Muscle layer of duodenum (tissue), 2 donors: ENCODE data around the gene UTS2R.
"Not testable (repeated sequence)": the region's sequence is repeated elsewhere in the genome, so short reads cannot be mapped to it uniquely, and the experiment has no call there.

ENCODE experiments used
- H3K27ac ChIP-seq: one replicate; pipeline ENCODE4 v1.7.0; 2013; ENCODE audit warnings: mild to moderate bottlenecking, low read length
- H3K27me3 ChIP-seq: one replicate; pipeline ENCODE4 v1.7.0; 2013; ENCODE audit warnings: low read depth, mild to moderate bottlenecking, control low read depth, low read length
- H3K36me3 ChIP-seq, 2 donors: one replicate each; pipeline ENCODE4 v1.7.0; 2013; ENCODE audit warnings: low read length in 2 of 2, control low read depth in 1 of 2, mild to moderate bottlenecking in 1 of 2; ENCODE audit not compliant: insufficient read depth in 2 of 2, control insufficient read depth in 1 of 2
- H3K4me1 ChIP-seq, 2 donors: one replicate each; pipeline ENCODE4 v1.7.0; 2013; ENCODE audit warnings: low read length in 2 of 2, mild to moderate bottlenecking in 2 of 2, control low read depth in 1 of 2, moderate library complexity in 1 of 2; ENCODE audit not compliant: insufficient read depth in 2 of 2, control insufficient read depth in 1 of 2
- H3K4me3 ChIP-seq, 2 donors: one replicate each; pipeline ENCODE4 v1.7.0; 2013; ENCODE audit warnings: low read length in 2 of 2, low read depth in 1 of 2, mild to moderate bottlenecking in 1 of 2
- H3K9me3 ChIP-seq, 2 donors: one replicate each; pipeline ENCODE4 v1.7.0; 2013; ENCODE audit warnings: low read length in 2 of 2, control low read depth in 1 of 2, mild to moderate bottlenecking in 1 of 2; ENCODE audit not compliant: control insufficient read depth in 1 of 2
- donor health status: healthy.

The UTS2R gene

DNA sequence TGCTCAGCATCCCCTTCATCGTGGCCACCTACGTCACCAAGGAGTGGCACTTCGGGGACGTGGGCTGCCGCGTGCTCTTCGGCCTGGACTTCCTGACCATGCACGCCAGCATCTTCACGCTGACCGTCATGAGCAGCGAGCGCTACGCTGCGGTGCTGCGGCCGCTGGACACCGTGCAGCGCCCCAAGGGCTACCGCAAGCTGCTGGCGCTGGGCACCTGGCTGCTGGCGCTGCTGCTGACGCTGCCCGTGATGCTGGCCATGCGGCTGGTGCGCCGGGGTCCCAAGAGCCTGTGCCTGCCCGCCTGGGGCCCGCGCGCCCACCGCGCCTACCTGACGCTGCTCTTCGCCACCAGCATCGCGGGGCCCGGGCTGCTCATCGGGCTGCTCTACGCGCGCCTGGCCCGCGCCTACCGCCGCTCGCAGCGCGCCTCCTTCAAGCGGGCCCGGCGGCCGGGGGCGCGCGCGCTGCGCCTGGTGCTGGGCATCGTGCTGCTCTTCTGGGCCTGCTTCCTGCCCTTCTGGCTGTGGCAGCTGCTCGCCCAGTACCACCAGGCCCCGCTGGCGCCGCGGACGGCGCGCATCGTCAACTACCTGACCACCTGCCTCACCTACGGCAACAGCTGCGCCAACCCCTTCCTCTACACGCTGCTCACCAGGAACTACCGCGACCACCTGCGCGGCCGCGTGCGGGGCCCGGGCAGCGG, 3.2 kb downstream of the UTS2R start:
- H3K9me3 ChIP-seq: no peaks in the 10 kb centered on the region
- H3K4me1 ChIP-seq: peaks cover 0 to 24% of the 10 kb centered on the region in 2 donors
- H3K36me3 ChIP-seq: no peaks in the 10 kb centered on the region
- no peak overlapping the region for H3K4me3 ChIP-seq
- peaks cover 43% of the 10 kb centered on the region for H3K27me3 ChIP-seq
- H3K27ac ChIP-seq: no peak overlapping the region

DNA sequence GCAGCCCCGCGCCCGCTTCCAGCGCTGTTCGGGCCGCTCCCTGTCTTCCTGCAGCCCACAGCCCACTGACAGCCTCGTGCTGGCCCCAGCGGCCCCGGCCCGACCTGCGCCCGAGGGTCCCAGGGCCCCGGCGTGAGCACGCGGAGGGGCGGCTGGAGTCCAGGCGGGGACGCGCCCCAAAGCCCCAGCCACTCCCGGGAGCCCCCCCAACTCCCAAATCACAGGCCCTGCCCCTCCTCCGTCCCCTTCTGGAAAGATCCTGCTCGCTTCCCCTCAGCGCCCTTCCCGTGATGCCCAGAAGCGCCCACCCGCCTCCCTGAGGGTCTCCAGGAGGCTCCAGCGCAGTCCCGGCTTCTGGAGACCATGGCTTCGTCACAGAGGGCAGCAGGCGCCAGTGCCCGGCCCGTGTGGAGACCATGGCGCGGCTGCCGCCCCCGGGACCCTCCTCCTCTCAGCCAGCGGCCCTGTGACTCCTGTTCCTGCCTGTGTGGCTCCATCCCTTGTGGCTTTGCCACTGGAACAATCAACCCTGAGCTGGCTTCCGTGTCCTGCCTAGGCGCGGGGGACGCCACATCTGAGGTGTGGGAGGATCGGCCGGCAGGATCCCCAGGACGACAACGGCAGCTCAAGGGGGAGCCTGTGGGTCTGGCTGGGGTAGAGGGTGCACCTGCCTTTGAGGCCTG, 3.9 kb downstream of the UTS2R start:
- H3K36me3 ChIP-seq: no peaks in the 10 kb centered on the region
- H3K27me3 ChIP-seq: peaks cover 41% of the 10 kb centered on the region
- H3K4me1 ChIP-seq: peaks cover 0 to 21% of the 10 kb centered on the region in 2 donors
- H3K4me3 ChIP-seq: no peak overlapping the region
- H3K27ac ChIP-seq: no peak overlapping the region
- H3K9me3 ChIP-seq: no peaks in the 10 kb centered on the region

DNA sequence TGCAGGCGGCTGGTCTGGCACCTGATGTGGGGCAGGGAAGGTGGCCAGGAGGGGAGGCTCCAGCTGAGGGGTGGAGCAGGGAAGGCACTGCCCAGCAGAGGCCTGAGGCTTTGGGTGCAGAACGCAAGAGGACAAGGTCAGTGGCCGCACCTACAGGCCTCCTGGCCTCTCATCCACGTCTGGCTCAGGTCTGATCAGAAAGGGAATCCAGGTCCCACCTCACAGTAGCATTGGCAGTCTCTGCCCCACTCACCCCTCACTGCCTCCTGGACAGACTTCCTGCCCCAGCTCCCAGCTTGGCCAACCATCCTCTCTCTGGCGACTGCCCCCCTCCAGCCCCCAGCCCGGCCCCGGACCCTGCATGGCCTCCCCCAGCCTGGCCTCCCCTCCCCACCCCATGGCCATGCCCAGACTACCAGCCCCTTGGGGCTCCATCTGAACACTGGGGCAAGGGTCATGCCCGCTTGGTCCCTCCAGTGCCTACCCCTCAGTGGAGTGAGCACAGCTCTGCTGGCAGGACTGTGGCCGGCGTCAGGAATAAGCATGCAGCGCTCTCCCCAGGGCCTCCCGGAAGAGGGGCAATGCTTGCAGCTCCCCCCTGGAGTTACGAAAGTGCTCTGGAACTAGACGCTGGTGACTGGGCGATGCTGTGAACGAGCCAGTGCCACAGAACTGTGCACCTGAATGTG, 4.6 kb downstream of the UTS2R start:
- Histone ChIP-seq H3K4me1 (peaks cover 0 to 14% of the 10 kb centered on the region in 2 donors), H3K4me3 (no peak overlapping the region), H3K9me3 (no peaks in the 10 kb centered on the region), H3K27me3 (peaks cover 34% of the 10 kb centered on the region), H3K27ac (no peak overlapping the region), H3K36me3 (no peaks in the 10 kb centered on the region)

DNA sequence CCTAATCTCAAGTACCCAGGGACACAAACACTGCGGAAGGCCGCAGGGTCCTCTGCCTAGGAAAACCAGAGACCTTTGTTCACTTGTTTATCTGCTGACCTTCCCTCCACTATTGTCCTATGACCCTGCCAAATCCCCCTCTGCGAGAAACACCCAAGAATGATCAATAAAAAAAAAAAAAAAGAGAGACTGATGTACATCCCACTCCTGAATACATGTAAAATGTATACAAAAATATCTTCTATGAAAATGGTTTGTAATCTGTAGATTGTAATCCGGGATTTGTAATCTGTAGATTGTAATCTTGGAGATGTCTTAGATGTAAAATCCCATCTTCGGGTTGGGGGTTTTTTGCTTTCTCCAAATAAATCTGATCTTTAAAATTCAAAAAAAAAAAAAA, 5.7 kb downstream of the UTS2R start:
- not testable (repeated sequence) for H3K4me1 ChIP-seq, H3K36me3 ChIP-seq, H3K4me3 ChIP-seq, H3K27ac ChIP-seq, H3K9me3 ChIP-seq
- peaks cover 32% of the 10 kb centered on the region for H3K27me3 ChIP-seq

DNA sequence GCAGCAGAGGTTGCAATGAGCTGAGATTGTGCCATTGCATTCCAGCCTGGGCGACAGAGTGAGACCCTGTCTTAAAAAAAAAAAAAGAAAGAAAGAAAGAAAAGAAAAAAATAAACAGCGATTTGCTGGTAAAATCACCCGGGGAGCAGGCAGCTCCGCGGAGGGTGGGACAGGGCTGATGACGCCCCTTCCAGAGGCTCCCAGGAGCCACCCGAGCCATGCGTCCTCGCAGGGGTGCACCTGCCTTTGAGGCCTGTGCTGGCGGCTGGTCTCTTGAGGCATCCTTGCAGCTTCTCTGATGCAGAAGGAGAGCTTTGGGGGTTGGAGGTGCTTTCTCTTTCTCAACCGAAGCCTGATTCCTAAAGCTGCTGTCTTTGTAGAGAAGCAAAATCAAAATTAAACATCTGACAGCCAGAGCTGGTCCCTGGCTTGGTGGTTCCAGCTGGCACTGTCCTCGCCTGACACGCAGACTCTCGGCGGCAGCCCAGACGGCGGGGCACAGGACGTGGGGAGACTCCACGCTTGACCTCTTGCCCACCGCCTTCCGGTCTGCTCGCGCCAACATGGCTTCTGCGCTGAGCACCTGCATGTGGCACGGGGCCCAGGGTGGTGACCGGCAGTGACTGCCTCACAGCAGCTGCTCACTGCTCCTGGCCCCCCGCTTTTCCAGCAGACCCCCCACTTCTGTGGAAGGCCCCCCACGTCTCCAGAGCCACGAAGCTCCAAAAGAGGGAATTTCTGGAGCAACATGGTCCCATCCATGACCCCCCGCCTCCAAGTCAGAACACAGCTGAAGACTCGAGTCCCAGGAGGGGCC, 6.6 kb downstream of the UTS2R start:
- Histone ChIP-seq H3K27me3 (peaks cover 28% of the 10 kb centered on the region), H3K9me3 (no peaks in the 10 kb centered on the region), H3K4me1 (no peaks in the 10 kb centered on the region), H3K36me3 (no peaks in the 10 kb centered on the region), H3K4me3 (no peak overlapping the region), H3K27ac (no peak overlapping the region)

DNA sequence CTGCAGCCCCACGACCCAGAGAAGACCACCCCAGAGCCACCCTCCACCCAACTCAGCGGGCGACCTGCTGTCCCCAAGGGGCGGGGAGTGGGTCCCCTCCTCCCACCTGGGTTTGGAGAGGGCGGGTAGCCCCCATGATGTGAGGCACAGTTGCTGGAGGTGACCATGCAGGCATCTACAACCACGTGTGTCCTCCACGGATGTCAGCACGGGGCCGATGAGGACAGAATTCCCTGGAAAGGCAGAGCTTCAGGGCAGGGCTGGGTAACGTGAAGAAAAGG, 7.1 kb downstream of the UTS2R start:
- Histone ChIP-seq H3K4me1 (peaks cover 0 to 3% of the 10 kb centered on the region in 2 donors), H3K4me3 (no peak overlapping the region), H3K27ac (no peak overlapping the region), H3K36me3 (no peaks in the 10 kb centered on the region), H3K27me3 (peaks cover 28% of the 10 kb centered on the region), H3K9me3 (no peaks in the 10 kb centered on the region)

DNA sequence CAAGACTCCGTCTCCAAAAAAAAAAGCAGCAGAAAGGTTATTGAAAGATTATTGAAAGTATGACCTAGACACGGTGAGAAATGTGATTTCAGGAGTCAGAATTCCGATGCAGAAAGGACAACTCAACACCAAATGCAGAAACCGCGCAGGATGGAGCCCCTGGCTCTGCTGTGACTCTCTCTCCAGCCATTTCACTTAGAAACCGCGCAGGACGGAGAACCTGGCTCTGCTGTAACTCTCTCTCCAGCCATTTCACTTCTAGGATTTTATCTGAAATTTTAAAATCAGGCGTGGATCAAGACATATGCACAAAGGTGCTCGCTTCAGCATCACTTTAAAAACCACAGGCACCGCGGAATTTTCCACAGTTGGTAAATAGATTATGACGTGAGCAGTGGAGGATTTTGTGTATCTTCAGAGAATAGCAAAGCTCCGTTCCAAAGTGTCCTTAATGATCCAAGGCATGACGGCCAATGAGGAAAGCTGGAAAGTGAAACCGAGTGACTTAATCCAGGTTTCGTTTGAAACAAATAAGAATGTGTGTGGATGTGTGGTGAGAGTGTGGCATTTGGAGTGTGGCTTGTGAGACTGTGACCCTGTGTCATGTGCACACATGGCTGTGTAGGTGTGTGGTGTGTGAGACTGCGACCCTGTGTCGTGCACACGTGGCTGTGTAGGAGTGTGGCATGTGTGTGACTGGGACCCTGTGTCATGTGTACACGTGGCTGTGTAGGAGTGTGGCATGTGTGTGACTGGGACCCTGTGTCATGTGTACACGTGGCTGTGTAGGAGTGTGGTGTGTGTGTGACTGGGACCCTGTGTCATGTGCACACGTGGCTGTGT, 9.5 kb downstream of the UTS2R start:
- Histone ChIP-seq H3K27me3 (peaks cover 8% of the 10 kb centered on the region), H3K36me3 (no peaks in the 10 kb centered on the region), H3K9me3 (no peaks in the 10 kb centered on the region), H3K27ac (no peak overlapping the region), H3K4me3 (peak overlapping the region in 1 of 2 donors; percentile 41), H3K4me1 (peaks cover 0 to 20% of the 10 kb centered on the region in 2 donors)

DNA sequence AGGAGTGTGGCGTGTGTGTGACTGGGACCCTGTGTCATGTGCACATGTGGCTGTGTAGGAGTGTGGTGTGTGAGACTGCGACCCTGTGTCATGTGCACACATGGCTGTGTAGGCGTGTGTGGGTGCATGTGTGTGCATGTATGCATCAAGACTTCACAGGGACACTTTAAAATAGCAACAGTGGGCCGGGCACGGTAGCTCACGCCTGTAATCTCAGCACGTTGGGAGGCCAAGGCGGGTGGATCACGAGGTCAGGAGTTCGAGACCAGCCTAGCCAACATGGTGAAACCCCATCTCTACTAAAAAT, 10.1 kb downstream of the UTS2R start:
- not testable (repeated sequence) for H3K4me3 ChIP-seq, H3K9me3 ChIP-seq, H3K27ac ChIP-seq, H3K36me3 ChIP-seq, H3K27me3 ChIP-seq
- H3K4me1 ChIP-seq: peaks cover 0 to 24% of the 10 kb centered on the region in 2 donors

DNA sequence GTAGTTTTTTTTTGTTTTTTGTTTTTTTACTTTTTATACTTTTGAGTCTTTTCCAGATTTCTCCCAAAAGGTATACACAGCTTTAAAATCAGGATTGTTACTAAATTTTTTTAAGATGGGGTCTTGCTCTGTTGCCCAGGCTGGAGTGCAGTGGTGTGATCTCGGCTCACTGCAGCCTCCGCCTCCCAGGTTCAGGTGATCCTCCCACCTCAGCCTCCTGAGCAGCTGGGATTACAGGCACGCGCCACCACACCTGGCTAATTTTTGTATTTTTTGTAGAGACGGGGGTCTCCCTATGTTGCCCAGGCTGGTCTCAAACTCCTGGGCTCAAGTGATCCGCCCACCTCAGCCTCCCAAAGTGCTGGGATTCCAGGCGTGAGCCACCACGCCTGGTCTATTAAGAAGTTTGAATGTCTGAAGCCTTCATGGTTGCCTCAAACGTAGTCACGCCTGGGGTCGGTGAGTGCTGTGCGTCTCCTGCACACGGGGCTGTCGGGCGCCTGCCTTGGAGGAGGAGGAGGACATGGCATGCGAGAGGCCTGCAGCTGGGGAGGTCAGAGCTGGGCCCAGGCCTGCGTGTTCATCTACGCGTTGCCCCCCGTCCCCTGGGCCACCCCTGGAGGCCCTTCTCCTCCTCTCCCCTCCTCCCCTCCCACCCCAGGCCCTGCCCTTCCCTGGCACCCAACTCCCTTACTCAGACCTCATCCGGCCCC, 10.8 kb downstream of the UTS2R start:
- H3K27ac ChIP-seq, H3K4me3 ChIP-seq, H3K36me3 ChIP-seq, H3K9me3 ChIP-seq: not testable (repeated sequence)
- H3K27me3 ChIP-seq: peaks cover 10% of the 10 kb centered on the region
- peaks cover 0 to 31% of the 10 kb centered on the region in 2 donors for H3K4me1 ChIP-seq

DNA sequence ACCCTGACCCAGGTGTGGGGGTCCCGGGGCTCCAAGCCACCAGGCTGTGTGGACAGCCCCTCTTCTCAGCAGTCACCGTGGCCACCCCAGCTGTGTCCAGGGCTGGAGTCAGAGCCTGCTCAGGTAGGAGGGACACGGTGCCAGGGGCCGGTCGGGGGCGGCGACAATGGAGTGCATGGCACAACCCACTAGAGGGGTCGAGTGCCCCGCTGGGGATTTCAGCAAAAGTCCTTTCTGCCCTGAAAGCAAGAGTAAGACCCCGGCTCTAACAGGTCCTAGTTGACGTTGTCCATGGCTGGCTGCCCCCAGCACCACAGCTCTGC, 11.3 kb downstream of the UTS2R start:
- Histone ChIP-seq H3K4me3 (no peak overlapping the region), H3K36me3 (no peaks in the 10 kb centered on the region), H3K27me3 (peaks cover 14% of the 10 kb centered on the region), H3K27ac (no peak overlapping the region), H3K4me1 (peaks cover 0 to 33% of the 10 kb centered on the region in 2 donors), H3K9me3 (no peaks in the 10 kb centered on the region)
